Ishikawa (cell line): ENCODE measurements around the gene CCDC70.

ENCODE experiments used
- CEBPB ChIP-seq: IDR thresholded peaks from 2 replicates; pipeline ENCODE4 v1.6.1; 2012
- CREB1 ChIP-seq: IDR thresholded peaks from 2 replicates; pipeline ENCODE4 v1.6.1; 2012; ENCODE audit warnings: low read depth
- EGR1 ChIP-seq: IDR thresholded peaks from 2 replicates; pipeline ENCODE4 v1.6.1; 2012
- EP300 ChIP-seq: IDR thresholded peaks from 2 replicates; pipeline ENCODE4 v1.6.1; 2012; ENCODE audit warnings: borderline replicate concordance
- FOXM1 ChIP-seq: IDR thresholded peaks from 2 replicates; pipeline ENCODE4 v1.6.1; 2012; ENCODE audit warnings: low read depth, borderline replicate concordance
- NFIC ChIP-seq: IDR thresholded peaks from 2 replicates; pipeline ENCODE4 v1.6.1; 2012
- RAD21 ChIP-seq: IDR thresholded peaks from 2 replicates; pipeline ENCODE4 v1.6.1; 2012; ENCODE audit warnings: low read depth
- TCF12 ChIP-seq: IDR thresholded peaks from 2 replicates; pipeline ENCODE4 v1.6.1; 2012; ENCODE audit warnings: low read depth
- TEAD4 ChIP-seq: IDR thresholded peaks from 2 replicates; pipeline ENCODE4 v1.6.1; 2012
- USF1 ChIP-seq: IDR thresholded peaks from 2 replicates; pipeline ENCODE4 v1.6.1; 2012
- YY1 ChIP-seq: IDR thresholded peaks from 2 replicates; pipeline ENCODE4 v1.6.1; 2012; ENCODE audit warnings: low read depth
- ZBTB7A ChIP-seq: IDR thresholded peaks from 2 replicates; pipeline ENCODE4 v1.6.1; 2012; ENCODE audit warnings: low read depth
- TF ChIP-seq, protein P1 (sequence below): IDR thresholded peaks from 2 replicates; pipeline ENCODE4 v1.6.1; 2012
- TF ChIP-seq, protein P2 (sequence below): IDR thresholded peaks from 2 replicates; pipeline ENCODE4 v1.6.1; 2012; ENCODE audit warnings: low read depth, mild to moderate bottlenecking

The CCDC70 gene

DNA sequence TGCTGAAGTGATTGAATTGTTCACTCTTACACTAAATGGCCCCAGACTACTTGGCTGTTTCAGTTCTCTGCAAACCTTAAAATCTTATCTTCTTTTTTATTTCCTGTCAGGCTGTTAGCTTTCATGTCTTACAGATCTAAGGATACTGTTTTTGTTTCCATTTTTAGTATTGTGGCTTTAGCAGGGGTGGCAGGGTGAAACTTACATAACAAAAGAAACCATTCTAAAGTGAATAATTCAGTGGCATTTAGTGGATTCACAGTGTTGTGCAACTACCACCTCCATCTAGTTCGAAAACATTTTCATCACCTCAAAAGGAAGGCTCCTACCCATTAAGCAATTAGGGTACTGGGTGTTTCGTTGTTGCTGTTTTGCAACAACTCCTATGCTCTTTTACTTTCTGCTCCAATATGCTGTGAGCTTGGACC lies 36.6 kb upstream of the CCDC70 start:
- TF ChIP-seq YY1 (no peak), ZBTB7A (no peak), FOXM1 (no peak), CEBPB (no peak), RAD21 (no peak)

- TF ChIP-seq, protein P1, sequence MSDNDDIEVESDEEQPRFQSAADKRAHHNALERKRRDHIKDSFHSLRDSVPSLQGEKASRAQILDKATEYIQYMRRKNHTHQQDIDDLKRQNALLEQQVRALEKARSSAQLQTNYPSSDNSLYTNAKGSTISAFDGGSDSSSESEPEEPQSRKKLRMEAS: no peak
- TF ChIP-seq TEAD4 (no peak), YY1 (no peak), RAD21 (no peak), EP300 (no peak), TCF12 (no peak), USF1 (no peak), CEBPB (no peak)
Observed at GRCh38 chr13:51825681-51826254, 36.0 kb upstream of the CCDC70 start.

- no peak for TF ChIP-seq EGR1
- TF ChIP-seq, protein P2, sequence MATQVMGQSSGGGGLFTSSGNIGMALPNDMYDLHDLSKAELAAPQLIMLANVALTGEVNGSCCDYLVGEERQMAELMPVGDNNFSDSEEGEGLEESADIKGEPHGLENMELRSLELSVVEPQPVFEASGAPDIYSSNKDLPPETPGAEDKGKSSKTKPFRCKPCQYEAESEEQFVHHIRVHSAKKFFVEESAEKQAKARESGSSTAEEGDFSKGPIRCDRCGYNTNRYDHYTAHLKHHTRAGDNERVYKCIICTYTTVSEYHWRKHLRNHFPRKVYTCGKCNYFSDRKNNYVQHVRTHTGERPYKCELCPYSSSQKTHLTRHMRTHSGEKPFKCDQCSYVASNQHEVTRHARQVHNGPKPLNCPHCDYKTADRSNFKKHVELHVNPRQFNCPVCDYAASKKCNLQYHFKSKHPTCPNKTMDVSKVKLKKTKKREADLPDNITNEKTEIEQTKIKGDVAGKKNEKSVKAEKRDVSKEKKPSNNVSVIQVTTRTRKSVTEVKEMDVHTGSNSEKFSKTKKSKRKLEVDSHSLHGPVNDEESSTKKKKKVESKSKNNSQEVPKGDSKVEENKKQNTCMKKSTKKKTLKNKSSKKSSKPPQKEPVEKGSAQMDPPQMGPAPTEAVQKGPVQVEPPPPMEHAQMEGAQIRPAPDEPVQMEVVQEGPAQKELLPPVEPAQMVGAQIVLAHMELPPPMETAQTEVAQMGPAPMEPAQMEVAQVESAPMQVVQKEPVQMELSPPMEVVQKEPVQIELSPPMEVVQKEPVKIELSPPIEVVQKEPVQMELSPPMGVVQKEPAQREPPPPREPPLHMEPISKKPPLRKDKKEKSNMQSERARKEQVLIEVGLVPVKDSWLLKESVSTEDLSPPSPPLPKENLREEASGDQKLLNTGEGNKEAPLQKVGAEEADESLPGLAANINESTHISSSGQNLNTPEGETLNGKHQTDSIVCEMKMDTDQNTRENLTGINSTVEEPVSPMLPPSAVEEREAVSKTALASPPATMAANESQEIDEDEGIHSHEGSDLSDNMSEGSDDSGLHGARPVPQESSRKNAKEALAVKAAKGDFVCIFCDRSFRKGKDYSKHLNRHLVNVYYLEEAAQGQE: no peak
- TF ChIP-seq TEAD4: no peak
- TF ChIP-seq CREB1: no peak
- no peak for TF ChIP-seq NFIC
Observed at GRCh38 chr13:51826606-51827005, 35.2 kb upstream of the CCDC70 start.

GRCh38 chr13:51827254-51827653 lies 34.5 kb upstream of the CCDC70 start:
- TF ChIP-seq EGR1: no peak
- TF ChIP-seq TCF12: no peak
- no peak for TF ChIP-seq ZBTB7A
- no peak for TF ChIP-seq CEBPB
- TF ChIP-seq USF1: no peak
- TF ChIP-seq CREB1: no peak
- TF ChIP-seq, protein P1: no peak
- no peak for TF ChIP-seq FOXM1
- no peak for TF ChIP-seq YY1
- TF ChIP-seq, protein P2: no peak
- no peak for TF ChIP-seq EP300

GRCh38 chr13:51828730-51829567 lies 32.8 kb upstream of the CCDC70 start:
- no peak for TF ChIP-seq TEAD4
- no peak for TF ChIP-seq TCF12
- no peak for TF ChIP-seq EGR1
- TF ChIP-seq, protein P2: no peak
- no peak for TF ChIP-seq ZBTB7A
- TF ChIP-seq FOXM1: no peak
- TF ChIP-seq CREB1: no peak
